GM11168 (cell line): Measurements from ENCODE around the gene CDKAL1.
"Not testable (repeated sequence)": the region's sequence is repeated elsewhere in the genome, so short reads cannot be mapped to it uniquely, and the experiment has no call there.

Experiments used
- in situ Hi-C: fragments of 300-500 bp; cut with MboI; formaldehyde crosslinking; loops from one replicate; pipeline ENCODE4 v1.12.0; 2022; ENCODE audit warnings: low sequenced_read_pairs; ENCODE audit not compliant: unreplicated experiment

The CDKAL1 gene

GRCh38 chr6:20882014-20882413 lies 347.8 kb downstream of the CDKAL1 start:
- in situ Hi-C loops: no loop called here

- in situ Hi-C loops: no loop called here
Observed at GRCh38 chr6:20885076-20885475, 350.8 kb downstream of the CDKAL1 start.

- in situ Hi-C loops: no loop called here
Observed at GRCh38 chr6:20891161-20891560, 356.9 kb downstream of the CDKAL1 start.

GRCh38 chr6:20892365-20892764 lies 358.1 kb downstream of the CDKAL1 start:
- in situ Hi-C loops: no loop called here

- in situ Hi-C loops: no loop called here
Observed at GRCh38 chr6:20893412-20893811, 359.2 kb downstream of the CDKAL1 start.

- in situ Hi-C loops: no loop called here
Observed at GRCh38 chr6:20900389-20901160, 366.3 kb downstream of the CDKAL1 start.

GRCh38 chr6:20905377-20905776 lies 371.1 kb downstream of the CDKAL1 start:
- in situ Hi-C loops: no loop called here

- in situ Hi-C loops: no loop called here
Observed at GRCh38 chr6:20906945-20907344, 372.7 kb downstream of the CDKAL1 start.

GRCh38 chr6:20907486-20908071 lies 373.3 kb downstream of the CDKAL1 start:
- in situ Hi-C loops: no loop called here

- in situ Hi-C loops: no loop called here
Observed at GRCh38 chr6:20909621-20910020, 375.4 kb downstream of the CDKAL1 start.

- in situ Hi-C loops: no loop called here
Observed at GRCh38 chr6:20911712-20912111, 377.5 kb downstream of the CDKAL1 start.

GRCh38 chr6:20915156-20915555 lies 380.9 kb downstream of the CDKAL1 start:
- in situ Hi-C loops: no loop called here

- in situ Hi-C loops: no loop called here
Observed at GRCh38 chr6:20915626-20916025, 381.4 kb downstream of the CDKAL1 start.

GRCh38 chr6:20916086-20916485 lies 381.8 kb downstream of the CDKAL1 start:
- in situ Hi-C loops: no loop called here

- in situ Hi-C loops: no loop called here
Observed at GRCh38 chr6:20918868-20919267, 384.6 kb downstream of the CDKAL1 start.

GRCh38 chr6:20919677-20920385 lies 385.6 kb downstream of the CDKAL1 start:
- in situ Hi-C loops: no loop called here

GRCh38 chr6:20921578-20921977 lies 387.3 kb downstream of the CDKAL1 start:
- in situ Hi-C loops: no loop called here

GRCh38 chr6:20922743-20923142 lies 388.5 kb downstream of the CDKAL1 start:
- in situ Hi-C loops: no loop called here

- in situ Hi-C loops: not testable (repeated sequence)
Observed at GRCh38 chr6:20924094-20924493, 389.8 kb downstream of the CDKAL1 start.

GRCh38 chr6:20924911-20925543 lies 390.8 kb downstream of the CDKAL1 start:
- in situ Hi-C loops: no loop called here
